ENCODE data around the gene SPACA5B.
"Not testable (repeated sequence)": the region's sequence is repeated elsewhere in the genome, so short reads cannot be mapped to it uniquely, and the experiment has no call there.

The SPACA5B gene

GRCh38 chrX:48130326-48130725 is at the start of gene SPACA5B:
TSS of gene SPACA5B (plus strand) at chrX:48130626. CDS start at chrX:48130688, 62 bp downstream.
- not testable (repeated sequence) for ATAC-seq

DNA sequence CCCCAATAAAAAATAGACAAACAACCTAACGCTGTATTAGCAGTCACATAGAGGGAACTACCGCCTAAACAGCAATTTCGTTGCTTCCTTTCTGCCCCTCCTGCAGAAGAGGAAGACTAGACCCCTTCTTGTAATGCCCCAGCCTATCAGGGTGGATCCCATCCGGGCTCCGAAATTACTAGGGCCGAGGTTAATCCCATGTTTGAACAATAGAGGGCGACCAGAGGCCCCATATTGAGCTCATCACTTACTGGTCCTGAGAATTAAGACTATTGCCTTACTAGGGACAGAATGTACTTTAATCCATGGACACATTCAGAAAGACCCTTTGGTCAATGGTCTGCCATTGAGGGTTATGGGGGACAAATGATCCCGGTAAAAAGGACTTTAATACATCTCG is 47.2 kb upstream of the SPACA5B start:
- ATAC-seq, result peak; percentile 67 to 78

DNA sequence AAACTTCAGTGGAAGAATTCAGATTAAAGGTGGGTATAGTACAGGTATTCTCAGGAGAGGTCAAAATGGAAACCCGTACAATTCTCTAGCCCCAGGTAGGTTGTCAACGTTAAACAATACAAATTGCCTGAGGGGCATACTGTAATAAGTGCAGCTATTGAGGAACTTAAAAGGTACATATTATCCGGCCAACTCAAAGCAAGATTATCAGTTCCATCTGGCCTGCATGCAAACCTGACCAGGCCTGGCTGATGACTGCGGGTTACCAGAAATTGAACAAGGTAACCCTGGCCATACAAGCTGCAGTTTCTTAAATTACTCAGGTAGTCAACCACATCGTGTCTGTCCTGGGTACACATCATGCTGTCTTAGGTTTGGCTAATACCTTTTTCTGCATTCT is 46.7 kb upstream of the SPACA5B start:
- no peak for ATAC-seq

- no peak for ATAC-seq
These were observed 44.3 kb upstream of the SPACA5B start for GRCh38 chrX:48086082-48086481.

DNA sequence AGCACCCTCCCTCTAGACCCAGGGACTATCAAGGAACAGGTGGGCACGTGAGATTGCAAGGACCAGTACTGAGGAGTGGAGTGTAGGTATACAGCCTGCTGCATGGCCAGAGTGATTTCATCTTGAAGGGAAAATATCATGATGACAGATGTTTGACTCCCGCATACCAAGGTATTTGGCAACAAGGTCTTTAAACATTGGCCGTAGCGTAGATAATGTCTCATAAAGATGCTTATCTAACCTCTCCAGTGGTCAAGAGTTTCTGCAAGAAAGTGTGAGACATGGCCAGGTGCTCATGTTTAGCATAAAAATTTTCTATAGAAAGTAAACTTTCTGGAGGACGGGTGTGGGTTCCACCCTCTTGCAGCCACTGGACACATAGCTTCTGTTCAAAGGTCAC is 40.3 kb upstream of the SPACA5B start:
- no peak for ATAC-seq

DNA sequence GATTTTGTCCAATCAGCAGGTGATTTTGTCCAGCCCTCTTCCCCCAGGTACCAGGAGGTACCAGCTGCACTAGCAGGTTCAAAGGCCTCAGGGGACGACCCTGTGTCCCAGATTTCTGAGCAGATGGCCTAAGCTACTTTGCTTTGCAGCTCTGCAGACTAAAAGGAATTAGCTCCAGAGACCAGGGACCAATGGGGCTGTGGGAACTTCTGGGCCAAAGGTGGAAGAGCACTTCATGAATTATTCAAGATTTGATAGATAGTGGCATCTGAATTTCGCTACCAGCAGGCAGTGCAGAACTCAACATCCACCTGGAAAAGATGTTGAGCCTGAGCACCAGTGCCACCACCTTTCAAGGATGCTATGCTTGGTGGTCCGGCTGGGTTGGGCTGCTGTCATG is 37.9 kb upstream of the SPACA5B start:
- not testable (repeated sequence) for ATAC-seq

- no peak for ATAC-seq
These were observed 29.0 kb upstream of the SPACA5B start for GRCh38 chrX:48101443-48101842.

DNA sequence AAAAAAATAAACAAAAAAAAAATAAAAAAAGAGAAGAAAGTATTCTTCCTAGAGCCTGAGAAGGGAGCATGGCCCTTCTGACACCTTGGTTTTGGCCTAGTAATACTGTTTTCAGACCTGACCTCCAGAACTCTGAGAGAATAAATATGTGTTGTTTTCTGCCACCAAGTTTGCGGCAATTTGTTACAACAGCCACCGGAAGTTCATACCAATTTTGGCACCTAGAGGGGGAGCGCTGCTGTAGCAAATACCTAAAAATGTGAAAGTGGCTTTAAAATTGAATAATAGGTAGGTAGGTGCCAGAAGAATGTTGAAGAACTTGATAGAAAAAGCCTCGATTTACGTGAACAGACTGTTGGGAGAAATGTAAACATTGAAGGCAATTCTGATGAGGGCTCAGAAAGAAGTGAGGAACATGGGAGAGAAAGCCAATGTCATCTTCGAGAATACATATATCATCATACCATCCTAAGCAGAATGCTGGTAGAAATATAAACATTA is 27.5 kb upstream of the SPACA5B start:
- ATAC-seq, result no peak

GRCh38 chrX:48107717-48108116 is 22.7 kb upstream of the SPACA5B start:
- ATAC-seq, result no peak

DNA sequence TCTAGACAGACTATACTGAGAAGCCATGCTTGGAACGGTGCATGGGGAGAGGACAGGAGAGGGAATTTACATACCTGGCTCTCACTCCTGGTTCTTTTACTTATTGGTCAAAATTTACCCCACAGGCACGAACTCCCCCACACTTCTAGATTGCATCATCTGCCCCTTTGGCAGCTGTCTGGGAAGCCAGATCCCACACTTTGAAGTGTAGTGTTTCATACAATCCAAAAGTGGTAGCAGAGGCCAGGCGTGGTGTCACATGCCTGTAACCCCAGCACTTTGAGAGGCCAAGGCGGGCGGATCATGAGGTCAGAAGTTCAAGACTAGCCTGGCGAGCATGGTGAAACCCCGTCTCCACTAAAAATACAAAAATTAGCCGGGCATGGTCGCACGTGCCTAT is 5.1 kb upstream of the SPACA5B start:
- ATAC-seq, result not testable (repeated sequence)

DNA sequence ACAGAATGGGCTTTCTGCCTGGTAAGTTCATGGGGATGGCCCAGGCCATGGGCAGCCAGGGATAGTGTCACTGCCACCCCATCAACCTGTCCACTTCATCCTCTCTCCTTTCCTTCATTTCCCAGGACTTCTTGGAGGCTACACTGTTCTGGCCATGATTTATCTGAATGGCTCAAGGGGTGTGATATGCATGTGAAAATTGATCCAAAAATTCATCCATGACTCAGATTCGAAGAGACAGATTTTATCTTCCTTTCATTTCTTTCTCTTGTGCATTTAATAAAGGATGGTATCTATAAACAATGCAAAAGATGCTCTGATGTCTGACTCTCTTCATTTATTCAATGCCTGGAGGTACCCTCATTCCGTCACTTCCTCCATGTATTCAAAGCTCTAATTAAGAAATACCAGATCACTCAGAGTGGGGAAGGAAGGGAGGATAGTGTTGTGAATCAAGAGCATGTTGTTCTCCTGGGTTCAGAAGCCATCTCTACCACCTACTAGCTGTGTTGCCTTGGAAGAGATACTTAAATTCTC is 1.9 kb downstream of the SPACA5B start:
- ATAC-seq, result not testable (repeated sequence)

DNA sequence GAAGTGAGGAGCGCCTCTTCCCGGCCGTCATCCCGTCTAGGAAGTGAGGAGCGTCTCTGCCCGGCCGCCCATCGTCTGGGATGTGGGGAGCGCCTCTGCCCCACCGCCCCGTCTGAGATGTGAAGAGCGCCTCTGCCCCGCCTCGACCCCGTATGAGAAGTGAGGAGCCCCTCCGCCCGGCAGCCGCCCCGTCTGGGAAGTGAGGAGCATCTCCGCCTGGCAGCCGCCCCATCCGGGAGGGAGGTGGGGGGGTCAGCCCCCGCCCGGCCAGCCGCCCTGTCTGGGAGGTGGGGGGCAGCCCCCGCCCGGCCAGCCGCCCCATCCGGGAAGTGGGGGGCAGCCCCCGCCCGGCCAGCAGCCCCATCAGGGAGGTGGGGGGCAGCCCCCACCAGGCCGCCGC is 8.7 kb downstream of the SPACA5B start:
- not testable (repeated sequence) for ATAC-seq

DNA sequence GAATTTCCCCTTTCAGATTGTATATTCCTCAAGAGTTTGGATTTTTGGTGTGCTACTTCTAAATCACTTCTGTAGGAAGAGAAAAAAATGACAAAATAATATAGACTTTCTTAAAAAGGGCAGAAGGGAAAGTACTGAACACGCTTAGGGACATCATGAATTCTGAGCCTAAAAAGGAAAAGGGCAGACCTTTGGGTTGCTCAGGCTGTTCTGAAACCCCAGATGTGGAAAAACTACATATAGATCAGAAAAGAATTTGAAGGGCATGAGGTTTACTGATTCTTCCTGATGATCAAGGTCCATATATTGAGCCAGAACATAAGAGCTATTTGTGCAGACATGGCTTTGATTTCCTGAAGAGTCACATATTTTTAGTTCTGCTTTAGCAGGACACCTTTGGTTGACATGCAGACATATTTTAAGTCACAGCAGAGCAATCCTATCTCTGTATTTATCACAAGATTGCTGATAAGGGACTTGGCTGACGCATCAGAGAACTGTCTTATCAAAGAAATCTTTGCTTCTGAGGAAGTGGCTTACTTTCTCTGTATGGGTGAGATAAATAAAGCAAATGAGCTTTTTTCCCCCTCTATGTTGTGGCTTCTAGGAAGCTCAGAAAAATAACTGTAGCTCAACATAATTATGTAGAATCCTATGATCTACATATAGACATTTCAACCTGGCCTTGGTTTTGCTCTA is 11.5 kb downstream of the SPACA5B start:
- ATAC-seq, result peak; percentile 64 to 71

GRCh38 chrX:48142697-48143096 is 12.3 kb downstream of the SPACA5B start:
- ATAC-seq, result peak; percentile 84 to 85

DNA sequence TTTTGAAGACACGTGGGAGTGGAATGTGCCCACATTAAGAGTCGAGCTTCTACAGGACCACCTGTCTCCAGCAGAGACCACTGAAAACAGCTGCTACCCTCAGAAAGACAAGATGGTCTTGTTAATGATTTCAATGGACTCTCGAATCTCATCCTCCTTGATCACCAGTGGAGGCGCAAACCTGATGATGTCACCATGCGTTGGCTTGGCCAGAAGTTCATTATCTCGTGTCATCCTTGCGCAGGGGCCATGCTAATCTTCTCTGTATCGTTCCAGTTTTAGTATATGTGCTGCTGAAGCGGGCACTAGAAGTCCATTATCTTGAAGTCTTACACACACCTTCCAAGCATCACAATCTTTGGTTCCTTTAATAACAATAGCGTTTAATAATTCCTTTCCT is 23.3 kb downstream of the SPACA5B start:
- no peak for ATAC-seq

GRCh38 chrX:48154796-48155195 is 24.4 kb downstream of the SPACA5B start:
- ATAC-seq, result no peak

DNA sequence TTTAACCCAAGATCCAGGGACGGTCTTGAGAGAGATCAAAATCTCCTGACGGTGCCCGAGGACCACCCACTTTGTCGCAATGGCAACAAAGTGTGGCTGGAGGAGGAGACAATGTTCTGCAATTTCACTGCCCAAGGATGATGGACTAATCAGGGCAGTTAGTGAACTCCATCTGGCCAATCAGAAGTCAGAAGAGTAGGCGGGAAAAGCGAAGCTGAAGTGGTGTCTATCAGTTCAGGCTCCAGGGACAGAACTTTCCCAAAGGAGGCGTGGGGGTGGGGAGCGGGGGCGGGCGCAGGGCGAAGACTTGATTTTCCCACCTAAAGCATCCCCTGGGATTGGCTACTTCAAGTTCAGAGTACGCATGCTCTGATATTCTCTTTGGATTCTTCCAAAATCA is 25.6 kb downstream of the SPACA5B start:
- no peak for ATAC-seq

GRCh38 chrX:48165241-48165640 is 34.8 kb downstream of the SPACA5B start:
- no peak for ATAC-seq

GRCh38 chrX:48166322-48166721 is 35.9 kb downstream of the SPACA5B start:
- not testable (repeated sequence) for ATAC-seq

GRCh38 chrX:48179691-48180090 is 49.3 kb downstream of the SPACA5B start:
- ATAC-seq, result no peak

DNA sequence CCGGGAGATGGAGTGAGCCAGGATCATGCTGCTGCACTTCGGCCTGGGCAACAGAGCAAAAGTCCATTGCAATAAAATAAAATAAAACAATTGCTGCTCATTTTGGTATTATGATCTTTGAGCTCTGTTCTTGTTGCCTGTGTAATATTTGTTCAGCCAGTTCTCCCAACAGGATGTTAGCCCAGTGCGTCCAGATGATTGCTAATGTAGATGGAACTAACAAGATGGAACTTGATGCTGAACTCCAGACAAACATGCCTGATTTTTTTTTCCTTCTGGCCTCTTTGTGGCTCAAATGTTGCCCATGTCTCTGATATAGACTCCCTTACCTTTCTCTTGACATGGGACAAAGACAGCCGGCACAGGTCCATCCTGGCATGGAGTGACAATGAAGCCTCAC is 50.4 kb downstream of the SPACA5B start:
- no peak for ATAC-seq

DNA sequence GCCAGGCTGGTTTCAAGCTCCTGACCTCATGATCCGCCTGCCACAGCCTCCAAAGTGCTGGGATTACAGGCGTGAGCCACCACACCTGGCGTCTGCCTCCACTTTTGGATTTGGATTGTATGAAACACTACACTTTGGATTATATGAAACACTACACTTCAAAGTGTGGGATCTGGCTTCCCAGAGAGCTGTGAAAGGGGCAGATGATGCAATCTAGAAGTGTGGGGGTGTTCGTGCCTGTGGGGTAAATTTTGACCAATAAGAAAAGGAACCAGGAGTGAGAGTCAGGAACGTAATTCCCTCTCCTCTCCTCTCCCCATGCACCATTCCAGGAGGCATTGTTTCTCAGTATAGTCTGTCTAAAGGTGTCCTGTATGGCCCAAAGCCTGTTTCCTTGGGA is 51.5 kb downstream of the SPACA5B start:
- ATAC-seq, result not testable (repeated sequence)
